HG03565 (cell line): ENCODE results near the gene RPTOR.

Experiments used
- ATAC-seq: cut with Tn5 transposase; IDR thresholded peaks from one replicate; pipeline ENCODE4 v1.9.1; 2021; ENCODE audit warnings: mild to moderate bottlenecking, moderate library complexity; ENCODE audit not compliant: unreplicated experiment

Gene RPTOR

DNA sequence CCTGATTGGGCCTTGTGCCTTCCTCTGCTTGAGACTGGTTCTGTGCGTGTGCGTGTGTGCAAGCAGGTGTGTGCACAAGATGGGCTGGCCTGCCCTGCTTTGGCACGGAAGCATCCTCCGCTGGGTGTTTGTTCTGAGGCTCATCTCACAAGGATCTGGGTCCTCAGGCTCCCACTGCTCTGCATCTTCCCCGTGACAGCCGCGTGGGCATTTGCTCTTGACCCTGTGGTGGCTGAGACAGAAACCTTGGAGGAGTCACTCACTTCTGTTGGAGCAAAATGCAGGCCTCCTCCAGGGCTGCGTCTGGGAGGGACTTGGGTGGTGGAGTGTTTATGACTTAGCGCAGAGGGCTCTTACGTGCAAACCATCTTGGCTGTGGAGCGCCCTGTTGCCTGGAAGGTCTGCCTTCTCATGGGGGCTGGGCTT is 119.2 kb downstream of the RPTOR start:
- no peak for ATAC-seq

DNA sequence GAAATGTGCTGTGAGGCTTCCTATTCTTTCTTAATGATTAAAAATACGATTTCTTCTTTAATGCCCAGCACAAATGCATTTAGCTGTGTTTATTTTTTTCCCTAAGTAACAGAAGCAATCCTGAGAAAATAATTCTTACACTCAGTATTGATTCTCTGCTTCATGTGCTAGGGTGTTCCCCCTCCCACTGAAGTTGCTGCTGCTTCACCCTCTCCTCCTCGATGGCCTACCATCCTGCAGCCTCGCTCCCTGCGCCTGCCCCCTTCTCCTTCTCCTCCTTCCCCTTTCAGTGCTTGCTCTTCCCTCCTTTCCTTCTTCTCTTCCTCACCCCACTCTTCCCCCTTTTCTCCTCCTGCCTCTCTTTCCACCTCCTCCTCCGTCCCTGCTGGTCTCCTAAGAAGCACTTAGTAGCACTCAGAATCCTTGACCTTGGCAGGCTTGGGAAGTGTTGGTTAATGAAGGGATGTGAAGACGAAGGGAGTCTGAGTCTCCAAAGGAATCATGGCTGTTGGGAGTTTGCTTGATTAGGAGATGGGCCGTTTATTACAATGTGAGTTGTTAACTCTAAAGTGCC is 119.7 kb downstream of the RPTOR start:
- ATAC-seq, result no peak

DNA sequence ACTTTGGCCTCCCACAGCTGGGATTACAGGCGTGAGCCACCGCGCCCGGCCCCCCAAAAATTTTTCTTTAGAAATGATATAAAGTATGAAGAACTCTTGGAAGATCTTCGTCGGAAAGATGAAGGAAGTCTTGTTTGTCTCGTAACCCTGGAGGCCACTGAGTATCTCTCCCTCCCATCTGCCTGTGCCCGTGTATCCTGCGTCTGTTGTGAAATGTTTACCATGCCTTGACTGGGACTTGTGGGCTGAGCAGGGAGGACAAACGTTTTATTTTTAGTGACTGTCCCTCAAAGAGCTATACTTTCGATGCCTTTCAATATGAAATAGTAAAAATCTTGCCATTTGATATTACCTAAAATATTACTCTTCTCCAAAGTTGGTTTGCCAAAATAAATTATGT is 121.2 kb downstream of the RPTOR start:
- no peak for ATAC-seq

DNA sequence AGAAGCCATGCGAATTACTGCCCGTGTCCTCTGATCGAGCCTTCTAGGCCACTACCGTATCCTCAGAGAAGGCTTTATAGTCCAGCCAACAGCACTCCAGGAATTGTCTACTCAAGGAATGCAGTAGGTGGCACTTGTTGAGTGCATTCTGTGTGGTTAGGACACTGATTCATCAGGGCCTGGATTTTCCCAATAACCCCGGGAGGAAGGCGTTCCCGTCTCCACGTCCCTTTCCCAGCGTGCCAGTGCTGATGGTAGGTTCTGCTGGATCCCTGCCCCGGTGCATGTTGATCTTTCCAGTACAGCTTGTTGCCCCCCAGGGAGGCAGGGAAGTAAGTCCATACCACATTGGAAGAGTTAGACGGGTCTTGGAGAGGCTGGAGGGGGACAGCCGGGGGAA is 122.2 kb downstream of the RPTOR start:
- ATAC-seq, result no peak

DNA sequence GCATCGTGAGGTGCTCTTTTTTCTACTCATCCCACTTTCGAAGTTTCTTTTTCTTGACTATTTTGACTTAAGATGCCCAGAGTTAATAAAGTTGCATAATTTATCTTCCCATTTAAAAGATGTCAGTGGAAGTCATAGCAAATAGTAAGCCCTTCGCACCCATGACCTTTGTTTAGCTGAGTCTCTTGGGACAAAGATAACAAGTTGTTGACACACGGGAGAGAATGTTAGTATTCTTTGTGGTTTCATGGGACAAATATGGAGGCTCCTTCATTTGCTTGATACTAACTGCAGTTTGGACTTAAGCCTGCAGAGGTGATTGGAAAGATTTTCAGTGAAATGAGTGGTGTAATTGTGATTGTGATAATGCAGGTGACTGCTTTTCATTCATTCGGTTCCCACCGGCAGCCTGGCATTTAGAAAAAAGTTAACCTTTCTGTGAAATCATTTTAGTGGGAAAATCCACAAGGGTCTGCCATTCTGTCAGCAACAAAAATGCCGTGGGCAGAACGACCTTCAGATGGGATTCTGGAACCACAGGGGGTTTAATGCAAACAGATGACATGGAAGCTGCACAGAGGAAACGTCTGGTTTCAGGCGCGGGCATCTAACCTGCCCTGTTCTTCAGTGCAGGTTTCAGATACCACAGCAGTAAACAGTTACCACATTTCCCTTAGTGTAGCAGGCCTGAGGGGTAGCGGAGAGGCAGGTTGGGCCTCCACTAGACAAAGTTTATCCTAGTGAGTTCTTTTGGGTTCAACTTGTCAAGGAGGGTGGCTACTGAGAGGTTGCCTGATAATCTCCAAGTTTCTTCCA is 123.0 kb downstream of the RPTOR start:
- ATAC-seq, result no peak

DNA sequence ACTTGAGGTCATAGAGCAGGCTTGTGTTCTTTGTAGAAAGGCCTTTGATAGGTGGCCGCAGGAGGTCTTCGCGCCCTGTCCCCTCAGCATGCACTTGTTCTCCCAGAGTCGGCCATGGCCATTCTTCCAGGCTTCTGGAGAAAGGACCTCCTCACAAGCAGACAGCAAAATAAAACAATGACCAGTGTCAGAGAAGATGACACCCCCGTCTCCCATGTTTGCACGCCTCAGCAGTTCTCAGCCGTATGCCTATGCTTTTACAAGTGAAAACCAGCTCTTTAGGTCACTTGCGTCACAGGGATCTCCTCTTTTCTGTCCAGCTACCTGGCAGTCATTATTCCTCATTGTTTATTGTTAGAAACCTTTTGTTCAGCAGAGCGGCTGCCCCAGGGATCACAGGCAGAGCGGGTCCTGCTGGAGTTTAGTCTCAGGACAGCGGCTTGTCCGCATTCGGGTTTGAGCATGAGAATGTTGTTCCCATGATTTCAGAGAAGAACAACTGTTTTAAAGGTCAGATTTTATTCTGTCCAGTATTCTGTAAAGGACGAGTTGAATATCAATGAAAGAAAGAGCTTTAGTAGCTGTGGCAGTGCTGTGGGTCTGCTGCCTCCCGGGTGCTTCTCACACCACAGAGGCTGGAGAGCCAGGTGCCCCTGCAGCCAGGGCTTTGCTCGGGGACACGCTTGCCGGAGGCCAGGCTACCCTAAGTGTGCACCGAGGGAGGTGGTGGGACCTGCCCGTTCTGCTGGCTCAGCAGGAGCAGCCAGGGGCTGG is 123.9 kb downstream of the RPTOR start:
- no peak for ATAC-seq

DNA sequence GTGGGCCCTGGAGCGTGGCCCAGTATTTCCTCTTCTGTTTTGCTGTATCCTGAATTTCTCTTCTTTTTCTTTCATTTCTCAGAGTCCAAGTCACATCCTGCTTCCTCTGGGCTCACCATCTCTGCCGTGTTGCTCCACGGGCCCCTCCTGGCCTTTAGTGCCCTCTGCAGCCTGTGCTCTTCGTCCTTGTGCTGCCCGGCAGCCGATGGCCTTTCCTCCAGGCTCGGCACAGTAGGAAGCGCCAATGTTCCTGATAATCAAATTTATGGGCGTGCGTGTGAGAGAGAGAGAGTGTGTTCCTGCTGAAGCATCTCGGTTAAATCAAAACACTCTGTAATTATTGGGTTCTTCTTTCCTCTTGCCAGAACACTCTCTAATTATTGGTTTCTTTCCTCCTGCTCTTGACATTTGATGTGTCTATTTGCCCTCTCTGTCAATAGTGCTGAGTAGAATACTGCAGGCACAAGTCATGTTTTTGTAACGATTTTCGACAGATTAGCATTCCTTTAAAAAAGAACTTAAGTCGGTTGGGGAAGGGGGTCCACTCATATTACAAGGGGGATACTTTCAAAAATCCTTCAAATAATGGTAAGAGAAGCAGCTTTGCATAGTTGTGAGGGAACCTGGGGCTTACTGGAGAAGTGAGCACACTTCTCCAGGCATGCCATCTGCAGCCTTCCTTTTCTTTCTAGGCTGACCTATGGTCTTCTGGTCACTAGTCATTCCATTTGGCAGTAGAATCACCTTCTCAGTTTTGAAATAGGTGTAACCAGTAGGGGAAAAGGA is 126.6 kb downstream of the RPTOR start:
- ATAC-seq, result no peak

DNA sequence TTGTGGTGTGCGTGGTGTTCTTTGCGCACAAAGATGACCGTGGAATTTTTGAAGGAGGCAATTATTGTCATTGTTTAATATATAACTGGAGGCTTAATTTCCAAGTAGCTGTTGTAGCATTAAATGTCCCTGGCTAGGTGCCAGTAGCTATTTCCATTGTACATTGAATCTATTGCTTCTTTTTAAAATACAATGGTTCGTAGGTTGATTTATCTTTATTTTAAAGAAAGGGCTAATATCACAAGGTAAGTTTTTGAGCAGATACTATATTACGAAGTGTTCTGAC is 127.1 kb downstream of the RPTOR start:
- no peak for ATAC-seq

DNA sequence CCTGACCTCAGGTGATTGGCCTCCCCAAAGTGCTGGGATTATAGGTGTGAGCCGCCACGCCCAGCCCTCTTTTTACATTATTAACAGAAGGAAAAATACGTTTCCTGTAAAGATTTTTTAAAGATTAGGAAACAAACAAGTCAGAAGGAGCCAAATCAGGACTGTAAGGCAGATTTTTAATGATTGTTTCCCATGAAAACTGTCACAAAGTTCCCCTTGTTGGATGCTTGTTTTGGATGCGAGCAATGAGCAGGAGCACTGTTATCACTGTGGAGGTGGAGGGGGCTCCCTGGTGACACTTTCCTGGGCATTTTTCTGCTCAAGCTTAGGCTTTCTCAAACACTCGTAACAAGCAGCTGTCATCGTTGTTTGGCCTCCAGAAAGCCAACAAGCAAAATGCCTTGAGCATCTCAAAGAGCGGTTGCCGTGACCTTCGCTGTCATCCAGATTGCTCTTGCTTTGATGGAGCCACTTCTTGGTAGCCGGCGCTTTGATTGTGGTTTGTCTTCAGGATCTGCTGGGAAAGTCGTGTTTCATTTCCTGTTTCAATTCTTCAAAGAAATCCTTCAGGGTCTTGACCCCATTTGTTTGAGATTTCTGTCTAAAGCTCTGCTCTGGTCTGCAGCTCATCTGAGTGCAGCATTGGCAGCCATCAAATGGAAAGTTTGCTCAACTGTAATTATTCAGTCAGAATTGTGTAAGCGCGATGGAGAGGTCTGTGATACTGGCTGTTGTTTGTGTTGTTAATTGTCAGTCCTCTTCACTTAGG is 128.7 kb downstream of the RPTOR start:
- ATAC-seq, result no peak

DNA sequence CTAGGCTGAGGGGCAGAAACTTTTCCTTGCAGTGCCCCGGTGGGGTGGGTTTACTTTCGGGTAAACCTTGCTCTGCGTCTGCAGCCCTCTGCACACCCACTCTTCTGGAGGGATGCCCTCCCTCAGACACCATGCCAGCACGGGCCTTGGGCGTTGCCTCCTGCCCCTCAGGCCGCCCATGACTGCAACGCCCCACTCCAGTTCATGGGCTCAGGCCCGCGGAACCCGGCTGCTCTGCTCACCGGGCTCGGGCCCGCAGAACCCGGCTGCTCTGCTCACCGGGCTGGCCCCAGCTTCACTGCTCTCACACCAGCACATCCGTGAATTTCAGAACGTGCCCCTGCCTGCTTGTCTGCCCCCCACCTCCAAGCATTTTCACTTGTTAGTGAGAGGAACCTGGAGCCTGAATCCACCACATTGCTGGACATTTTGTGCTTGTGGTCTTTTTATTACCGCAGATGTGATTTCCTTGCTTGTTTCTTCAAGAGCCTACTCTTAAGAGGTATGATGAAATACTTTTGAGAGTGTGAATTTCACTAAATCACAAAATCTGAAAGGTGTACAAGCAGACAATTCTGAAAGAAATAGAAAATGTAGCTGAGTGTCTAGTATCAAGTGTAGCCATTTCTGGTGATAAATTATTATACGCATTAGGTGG is 130.9 kb downstream of the RPTOR start:
- ATAC-seq, result no peak

DNA sequence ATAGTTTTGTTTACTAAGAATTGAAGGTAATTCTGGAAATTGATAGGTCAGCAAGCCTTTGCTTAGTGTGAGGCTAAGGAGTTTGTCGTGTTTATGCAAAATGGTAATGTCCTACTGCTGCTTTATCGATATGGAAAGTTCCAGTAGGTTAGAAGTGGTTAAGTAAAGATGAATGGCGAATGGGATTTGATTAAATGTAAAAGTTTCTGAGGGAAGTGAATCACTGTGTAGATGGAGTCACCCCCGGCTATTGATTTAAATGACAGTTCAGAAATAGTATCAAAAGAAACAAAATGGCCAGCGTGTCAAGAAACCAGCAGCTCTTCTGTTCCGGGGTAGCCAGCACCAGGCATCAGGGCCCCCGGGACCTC is 131.4 kb downstream of the RPTOR start:
- ATAC-seq, result no peak

DNA sequence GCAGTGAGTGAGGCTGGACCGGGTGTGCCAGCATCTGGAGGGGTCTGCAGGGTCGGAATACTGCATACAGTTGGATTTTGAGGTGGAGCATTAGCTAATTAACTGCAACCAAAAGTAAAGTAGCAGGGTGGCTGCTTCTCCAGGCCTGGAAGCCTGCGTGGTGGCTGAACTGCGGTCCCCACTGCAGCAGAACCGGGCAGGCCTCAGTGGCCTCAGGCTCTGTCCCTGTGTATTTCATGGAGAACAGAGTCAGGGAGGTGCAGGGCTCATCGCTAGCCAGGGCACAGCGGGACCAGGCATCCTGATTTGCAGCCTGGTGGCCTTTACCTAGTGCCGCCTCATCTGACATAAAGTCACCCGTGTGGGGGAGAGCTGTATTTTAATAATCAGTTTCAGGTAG is 131.9 kb downstream of the RPTOR start:
- no peak for ATAC-seq

DNA sequence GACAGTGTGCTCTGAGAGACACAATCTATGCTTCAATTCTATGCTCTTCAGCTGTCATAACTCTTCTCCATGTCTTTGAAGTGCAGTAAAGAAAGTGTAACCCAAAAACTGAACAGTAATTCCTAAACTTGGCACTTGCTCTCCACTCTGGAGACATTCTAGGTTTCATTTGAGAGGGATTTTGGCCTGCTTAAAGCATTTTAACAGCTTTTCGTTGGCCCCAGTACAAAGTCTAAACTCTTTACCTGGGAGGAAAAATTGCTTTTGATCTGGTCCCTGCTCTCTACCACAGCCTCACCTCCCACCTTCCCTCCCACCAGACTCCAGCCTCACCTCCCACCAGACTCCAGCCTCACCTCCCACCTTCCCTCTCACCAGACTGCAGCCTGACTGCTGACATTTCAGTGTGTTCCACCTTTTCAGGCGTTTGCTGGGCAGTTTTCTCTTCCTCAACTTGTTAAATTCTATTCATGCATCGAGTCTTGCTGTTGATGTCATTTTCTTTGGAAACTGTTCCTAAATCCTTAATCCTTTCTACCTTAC is 132.6 kb downstream of the RPTOR start:
- no peak for ATAC-seq

DNA sequence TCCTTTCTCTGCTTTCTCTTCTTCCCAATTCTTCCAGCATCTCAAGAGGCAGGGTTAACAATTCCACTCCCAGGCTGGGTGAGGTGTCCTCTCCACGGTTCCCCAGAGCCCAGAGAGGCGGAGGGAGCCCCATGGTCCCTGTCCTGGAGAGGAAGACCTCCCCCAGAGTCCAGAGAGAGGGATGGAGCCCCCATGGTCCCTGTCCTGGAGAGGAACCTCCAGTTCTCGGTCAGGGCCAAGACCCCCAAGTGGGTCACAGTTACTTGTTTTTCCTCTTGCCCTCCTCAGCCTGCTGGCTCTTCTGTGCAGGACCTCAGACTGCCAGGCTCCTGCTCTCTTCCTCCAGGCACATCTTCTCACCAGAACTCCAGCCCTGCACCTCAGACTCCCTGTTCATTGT is 135.2 kb downstream of the RPTOR start:
- no peak for ATAC-seq

DNA sequence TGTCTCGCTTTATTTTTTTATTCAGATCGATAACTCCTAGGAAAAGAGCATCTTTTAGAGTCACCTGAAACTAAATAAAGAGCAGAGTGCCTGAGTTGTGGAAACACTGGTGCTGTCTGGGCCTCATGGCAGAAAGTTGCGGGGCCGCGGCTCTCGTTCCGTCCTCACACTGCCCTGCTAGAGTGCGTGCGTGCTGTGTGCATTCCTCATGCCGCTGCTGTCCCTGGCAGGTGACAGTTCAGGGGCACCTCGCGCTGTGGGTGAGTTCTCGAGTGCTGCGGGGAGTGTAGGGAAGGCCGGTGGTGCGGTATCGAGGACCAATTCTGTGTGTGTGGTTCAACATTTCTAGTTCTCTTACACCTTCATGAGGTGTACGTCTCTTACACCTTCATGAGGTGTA is 136.6 kb downstream of the RPTOR start:
- no peak for ATAC-seq

DNA sequence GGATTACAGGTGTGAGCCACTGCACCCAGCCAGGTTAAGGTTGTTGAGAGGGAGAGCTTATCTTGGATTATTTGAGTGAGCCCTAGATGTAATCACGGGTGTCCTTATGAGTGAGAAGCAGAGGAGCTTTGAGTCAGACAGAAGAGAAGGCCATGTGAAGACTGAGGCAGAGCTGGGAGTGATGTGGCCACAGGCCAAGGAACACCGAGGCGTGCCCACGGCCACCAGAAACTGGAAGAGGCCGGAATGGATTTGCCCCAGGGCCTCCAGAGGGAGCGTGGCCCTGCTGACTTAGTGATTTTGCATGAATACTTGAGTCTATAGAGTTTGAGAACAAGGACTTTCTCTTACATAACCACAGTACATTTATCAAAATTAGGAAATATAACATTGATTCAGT is 137.7 kb downstream of the RPTOR start:
- ATAC-seq, result no peak

DNA sequence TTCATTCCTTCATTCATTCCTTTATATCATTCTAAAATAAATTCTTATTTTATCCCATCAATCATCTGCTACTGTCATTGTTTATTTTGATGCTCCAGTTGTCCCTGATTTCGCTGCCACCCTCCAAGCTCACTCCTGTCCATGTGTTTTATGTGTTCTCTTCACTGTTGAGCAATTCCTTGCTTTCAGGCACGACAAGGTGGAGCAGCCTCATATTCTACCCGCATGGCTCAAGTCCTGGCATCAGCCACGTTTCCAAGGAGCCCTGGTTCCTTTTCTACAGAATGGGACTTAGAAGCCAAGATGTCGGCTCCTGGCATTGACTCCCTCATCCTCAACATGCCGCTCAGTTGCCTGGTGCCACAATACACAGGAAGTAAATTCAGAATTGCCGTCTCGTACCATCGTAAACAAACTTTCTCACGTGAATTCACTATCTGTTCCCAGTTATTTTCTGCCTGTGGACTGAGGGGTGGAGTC is 139.0 kb downstream of the RPTOR start:
- no peak for ATAC-seq

DNA sequence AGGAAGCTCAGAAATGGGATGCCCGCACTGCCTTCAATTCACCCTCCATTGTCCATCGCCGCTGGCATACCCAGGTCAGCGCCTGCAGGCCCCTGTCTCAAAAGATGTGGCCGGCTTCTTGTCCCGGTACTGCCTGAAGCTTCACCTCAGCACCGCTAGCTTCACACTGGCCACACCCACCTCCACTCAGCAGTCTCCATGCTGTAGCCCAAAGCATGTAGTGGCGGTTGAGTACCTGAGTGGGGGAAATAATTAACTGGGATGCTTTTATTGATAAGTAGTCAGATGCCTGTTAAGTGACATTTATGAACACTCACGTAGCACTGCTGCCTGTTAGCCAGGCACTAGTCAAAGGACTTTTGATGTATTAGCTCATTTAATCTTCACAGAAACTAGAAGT is 143.2 kb downstream of the RPTOR start:
- no peak for ATAC-seq

DNA sequence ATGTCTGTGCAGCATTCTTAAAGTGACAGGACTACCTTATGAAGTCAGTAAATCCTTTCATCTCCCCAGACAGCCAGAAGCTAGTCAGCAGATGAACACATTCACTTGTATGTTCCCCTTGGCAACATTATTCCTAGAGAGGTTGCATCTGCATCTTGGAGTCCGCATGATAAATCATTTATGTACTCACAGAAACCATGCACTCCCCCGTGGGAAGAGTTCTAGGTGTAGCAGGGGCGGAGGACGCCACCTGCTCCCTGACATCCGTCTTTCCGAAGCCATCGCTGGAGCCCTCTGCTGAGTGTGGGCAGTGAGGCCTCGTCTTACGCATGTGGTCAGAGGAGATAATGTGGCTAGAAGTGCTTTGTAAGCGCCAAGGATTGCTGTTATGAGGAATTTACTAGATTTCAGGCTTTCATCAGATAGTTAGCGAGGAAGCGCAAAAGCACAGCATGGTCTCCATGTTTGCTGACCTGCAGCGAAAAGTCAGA is 144.5 kb downstream of the RPTOR start:
- no peak for ATAC-seq

DNA sequence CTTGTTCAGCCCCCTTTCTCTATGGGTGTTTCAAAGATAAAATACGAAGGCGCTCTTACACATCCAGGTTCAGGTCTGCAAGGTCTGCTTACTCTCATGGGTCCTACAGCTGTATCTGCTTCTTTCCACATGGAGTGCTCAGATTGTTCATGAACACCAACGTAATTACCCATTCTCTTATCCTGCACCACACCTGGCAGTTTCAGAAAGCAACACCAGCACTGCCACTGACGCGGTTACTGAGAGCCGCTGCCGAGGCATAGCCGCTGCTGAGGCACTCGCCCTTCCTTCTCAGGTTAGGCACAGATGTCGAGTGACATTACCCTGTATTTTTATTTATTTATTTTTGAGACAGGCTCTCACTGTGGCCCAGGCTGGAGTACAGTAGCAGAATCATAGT is 147.1 kb downstream of the RPTOR start:
- no peak for ATAC-seq
